ENCODE measurements around the gene ANG.

GRCh38 chr14:20659336-20659735 is 29.2 kb upstream of the ANG start:
- TF ChIP-seq, protein P1, sequence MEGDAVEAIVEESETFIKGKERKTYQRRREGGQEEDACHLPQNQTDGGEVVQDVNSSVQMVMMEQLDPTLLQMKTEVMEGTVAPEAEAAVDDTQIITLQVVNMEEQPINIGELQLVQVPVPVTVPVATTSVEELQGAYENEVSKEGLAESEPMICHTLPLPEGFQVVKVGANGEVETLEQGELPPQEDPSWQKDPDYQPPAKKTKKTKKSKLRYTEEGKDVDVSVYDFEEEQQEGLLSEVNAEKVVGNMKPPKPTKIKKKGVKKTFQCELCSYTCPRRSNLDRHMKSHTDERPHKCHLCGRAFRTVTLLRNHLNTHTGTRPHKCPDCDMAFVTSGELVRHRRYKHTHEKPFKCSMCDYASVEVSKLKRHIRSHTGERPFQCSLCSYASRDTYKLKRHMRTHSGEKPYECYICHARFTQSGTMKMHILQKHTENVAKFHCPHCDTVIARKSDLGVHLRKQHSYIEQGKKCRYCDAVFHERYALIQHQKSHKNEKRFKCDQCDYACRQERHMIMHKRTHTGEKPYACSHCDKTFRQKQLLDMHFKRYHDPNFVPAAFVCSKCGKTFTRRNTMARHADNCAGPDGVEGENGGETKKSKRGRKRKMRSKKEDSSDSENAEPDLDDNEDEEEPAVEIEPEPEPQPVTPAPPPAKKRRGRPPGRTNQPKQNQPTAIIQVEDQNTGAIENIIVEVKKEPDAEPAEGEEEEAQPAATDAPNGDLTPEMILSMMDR (IDR thresholded peaks at IDR 0.05; ENCODE audit: insufficient read depth, low read depth, low read length), result no peak
- no peak for TF ChIP-seq EZH2 (IDR thresholded peaks at IDR 0.05; ENCODE audit: insufficient read depth, low read length)
